Caco-2 (cell line): ENCODE data around the gene CENPL. TPM values are rescaled to one million over a fixed set of nuclear protein-coding genes. Genes with fewer than 3 reads are reported as not detected.
A peak's percentile ranks its signal among the peaks of the same experiment; 100 is the strongest.
"Not testable (repeated sequence)": the region's sequence is repeated elsewhere in the genome, so short reads cannot be mapped to it uniquely, and the experiment has no call there.

Experiments
- BruUV-seq: library from RNA; stranded (reverse); fragments of 400-500 nt; replicated peaks from 2 replicates; lab custom pipeline; 2021; lab: Mats Ljungman, UMichigan
- CTCF ChIA-PET: fragments of 300-600 bp; sonication (Branson Sonifier 250); formaldehyde crosslinking; loops from one replicate; lab custom pipeline; 2022; ENCODE audit warnings: antibody characterized with exemption; lab: Charles Lee
- POLR2A ChIA-PET: fragments of 300-600 bp; sonication (Branson Sonifier 250); formaldehyde crosslinking; loops from one replicate; lab custom pipeline; 2022; ENCODE audit warnings: antibody characterized with exemption; lab: Charles Lee
- DNase-seq, 2 experiments: peaks; one replicate each; pipeline versions ENCODE4 v3.0.0 to v3.0.0-alpha.2; 2020 to 2022
- H3K27me3 ChIP-seq: replicated peaks from 2 replicates; pipeline ENCODE4 v1.6.0; 2011; ENCODE audit warnings: low read length; ENCODE audit not compliant: control insufficient read depth, insufficient read depth
- H3K36me3 ChIP-seq: 2 replicates; pipeline ENCODE4 v1.5.1; 2011; ENCODE audit warnings: low read length; ENCODE audit not compliant: control insufficient read depth, insufficient read depth
- H3K4me1 ChIP-seq: fragments of 250-450 bp; sonication (Bioruptor Pico); 2 replicates; pipeline ENCODE4 v1.5.1; 2020; ENCODE audit warnings: mild to moderate bottlenecking
- H3K4me3 ChIP-seq: 2 replicates; pipeline ENCODE4 v1.5.1; 2011; ENCODE audit warnings: low read depth, mild to moderate bottlenecking, control low read depth, low read length
- H3K9me3 ChIP-seq: fragments of 250-450 bp; sonication (Bioruptor Pico); 2 replicates; pipeline ENCODE4 v1.5.1; 2020; ENCODE audit warnings: mild to moderate bottlenecking, moderate library complexity
- H3K27ac Mint-ChIP-seq: one replicate; pipeline ENCODE4 v1.8.0; 2022; ENCODE audit warnings: mixed read lengths; ENCODE audit not compliant: unreplicated experiment
- H3K27me3 Mint-ChIP-seq: one replicate; pipeline ENCODE4 v1.8.0; 2022; ENCODE audit warnings: mixed read lengths; ENCODE audit not compliant: insufficient read depth, unreplicated experiment
- H3K36me3 Mint-ChIP-seq: one replicate; pipeline ENCODE4 v1.8.0; 2022; ENCODE audit warnings: mild to moderate bottlenecking, mixed read lengths; ENCODE audit not compliant: insufficient read depth, unreplicated experiment
- H3K4me1 Mint-ChIP-seq: one replicate; pipeline ENCODE4 v1.8.0; 2022; ENCODE audit warnings: low read depth, mixed read lengths; ENCODE audit not compliant: unreplicated experiment
- H3K4me3 Mint-ChIP-seq: one replicate; pipeline ENCODE4 v1.8.0; 2022; ENCODE audit warnings: mild to moderate bottlenecking, moderate library complexity, mixed read lengths; ENCODE audit not compliant: unreplicated experiment
- H3K9me3 Mint-ChIP-seq: one replicate; pipeline ENCODE4 v1.8.0; 2022; ENCODE audit warnings: mixed read lengths; ENCODE audit not compliant: unreplicated experiment
- intact Hi-C: fragments of 100-400 bp; cut with micrococcal nuclease; formaldehyde crosslinking; loops from one replicate; pipeline ENCODE4 v1.10.0; 2022; ENCODE audit not compliant: unreplicated experiment
- total RNA-seq: library from RNA; stranded (reverse); gene quantifications from 2 replicates; pipeline ENCODE4 v1.2.3, GENCODE V29; 2022
- TF ChIP-seq, protein P1 (sequence below), 2 experiments: fragments of 200-600 bp in 1 of 2; IDR thresholded peaks; 1 replicate in 1 of 2; 2 replicates in 1 of 2; pipeline versions ENCODE4 v1.5.1 to v1.8.0; 2011 to 2022; ENCODE audit warnings: antibody characterized with exemption in 1 of 2, control low read depth in 1 of 2, inconsistent platforms in 1 of 2, low read depth in 1 of 2, low read length in 1 of 2, mild to moderate bottlenecking in 1 of 2, moderate library complexity in 1 of 2; ENCODE audit not compliant: insufficient read depth in 1 of 2, severe bottlenecking in 1 of 2, unreplicated experiment in 1 of 2

The CENPL gene
- total RNA-seq, 1 experiment from 2014 or later = 21.3 TPM

DNA sequence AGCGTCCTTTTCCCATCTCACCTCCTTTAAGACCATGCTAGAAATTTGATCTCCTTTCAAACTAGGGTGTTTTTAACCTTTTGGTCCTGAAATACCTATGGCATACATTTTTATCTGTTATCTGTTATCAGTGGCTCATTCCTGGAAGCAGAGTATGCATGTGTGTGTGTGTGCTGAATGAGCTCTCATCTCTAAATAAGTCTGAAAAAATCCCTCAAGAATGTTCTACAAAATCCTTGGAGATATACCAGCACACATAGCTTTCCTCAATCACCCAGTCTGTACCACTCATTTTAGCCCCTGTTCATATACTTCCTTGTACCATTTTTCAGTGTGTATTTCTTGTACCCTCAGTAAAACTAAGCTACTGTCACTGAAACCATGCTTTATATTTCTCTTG is 6.2 kb downstream of the CENPL start:
- peaks cover 15% of the 10 kb centered on the region for H3K9me3 Mint-ChIP-seq

GRCh38 chr1:173813654-173814053 is 11.0 kb downstream of the CENPL start:
- H3K9me3 ChIP-seq, H3K27ac Mint-ChIP-seq, H3K4me1 ChIP-seq, DNase-seq, intact Hi-C loops, POLR2A ChIA-PET, CTCF ChIA-PET, BruUV-seq, H3K27me3 Mint-ChIP-seq, H3K36me3 ChIP-seq, H3K4me3 ChIP-seq, H3K4me1 Mint-ChIP-seq, H3K4me3 Mint-ChIP-seq, H3K27me3 ChIP-seq: not testable (repeated sequence)
- H3K36me3 Mint-ChIP-seq = peaks cover 33% of the 10 kb centered on the region
- H3K9me3 Mint-ChIP-seq = peaks cover 26% of the 10 kb centered on the region

More for the DNA sequence above, 6.2 kb downstream of the CENPL start:
- Histone ChIP-seq H3K4me3 (no peak overlapping the region), H3K4me1 (peaks cover 16% of the 10 kb centered on the region), H3K36me3 (no peaks in the 10 kb centered on the region), H3K9me3 (no peaks in the 10 kb centered on the region), H3K27me3 (no peaks in the 10 kb centered on the region)
- Mint-ChIP-seq H3K27ac (peak overlapping the region; percentile 14), H3K4me1 (peaks cover 30% of the 10 kb centered on the region), H3K36me3 (peaks cover 30% of the 10 kb centered on the region), H3K27me3 (no peaks in the 10 kb centered on the region), H3K4me3 (peak overlapping the region; percentile 6)
- ChIA-PET POLR2A (interaction anchor here (1.0 kb wide), 1 partner anchor 50 kb away, joined by 3 read pairs; the partner anchor contains the start of genes GAS5 and ZBTB37), CTCF (no interaction called here)
- BruUV-seq = no TSS peak
- DNase-seq = peak in 1 of 2 experiments; percentile 5
- TF ChIP-seq, protein P1, sequence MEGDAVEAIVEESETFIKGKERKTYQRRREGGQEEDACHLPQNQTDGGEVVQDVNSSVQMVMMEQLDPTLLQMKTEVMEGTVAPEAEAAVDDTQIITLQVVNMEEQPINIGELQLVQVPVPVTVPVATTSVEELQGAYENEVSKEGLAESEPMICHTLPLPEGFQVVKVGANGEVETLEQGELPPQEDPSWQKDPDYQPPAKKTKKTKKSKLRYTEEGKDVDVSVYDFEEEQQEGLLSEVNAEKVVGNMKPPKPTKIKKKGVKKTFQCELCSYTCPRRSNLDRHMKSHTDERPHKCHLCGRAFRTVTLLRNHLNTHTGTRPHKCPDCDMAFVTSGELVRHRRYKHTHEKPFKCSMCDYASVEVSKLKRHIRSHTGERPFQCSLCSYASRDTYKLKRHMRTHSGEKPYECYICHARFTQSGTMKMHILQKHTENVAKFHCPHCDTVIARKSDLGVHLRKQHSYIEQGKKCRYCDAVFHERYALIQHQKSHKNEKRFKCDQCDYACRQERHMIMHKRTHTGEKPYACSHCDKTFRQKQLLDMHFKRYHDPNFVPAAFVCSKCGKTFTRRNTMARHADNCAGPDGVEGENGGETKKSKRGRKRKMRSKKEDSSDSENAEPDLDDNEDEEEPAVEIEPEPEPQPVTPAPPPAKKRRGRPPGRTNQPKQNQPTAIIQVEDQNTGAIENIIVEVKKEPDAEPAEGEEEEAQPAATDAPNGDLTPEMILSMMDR (IDR thresholded peaks at IDR 0.05; ENCODE audit: insufficient read depth in 1 of 2, low read depth in 1 of 2, low read length in 1 of 2, severe bottlenecking in 1 of 2, unreplicated experiment in 1 of 2) = no peak
- intact Hi-C loops = no loop called here

GRCh38 chr1:173802961-173803360 is 21.7 kb downstream of the CENPL start:
- no peaks in the 10 kb centered on the region for H3K27me3 ChIP-seq
- peaks cover 1% of the 10 kb centered on the region; the same call in 1 of the 2 replicates for H3K36me3 ChIP-seq
- H3K9me3 ChIP-seq = no peaks in the 10 kb centered on the region
- no peak overlapping the region for H3K4me3 ChIP-seq
- no peak for DNase-seq
- TF ChIP-seq, protein P1 (IDR thresholded peaks at IDR 0.05; ENCODE audit: insufficient read depth in 1 of 2, low read depth in 1 of 2, low read length in 1 of 2, severe bottlenecking in 1 of 2, unreplicated experiment in 1 of 2) = no peak
- H3K9me3 Mint-ChIP-seq = no peaks in the 10 kb centered on the region
- H3K36me3 Mint-ChIP-seq = peaks cover 41% of the 10 kb centered on the region
- no peaks in the 10 kb centered on the region for H3K27me3 Mint-ChIP-seq
- H3K27ac Mint-ChIP-seq = no peak overlapping the region
- H3K4me3 Mint-ChIP-seq = no peak overlapping the region
- H3K4me1 Mint-ChIP-seq = no peaks in the 10 kb centered on the region
- POLR2A ChIA-PET = no interaction called here
- intact Hi-C loops = no loop called here
- no TSS peak for BruUV-seq
- H3K4me1 ChIP-seq = no peaks in the 10 kb centered on the region
- CTCF ChIA-PET = no interaction called here

DNA sequence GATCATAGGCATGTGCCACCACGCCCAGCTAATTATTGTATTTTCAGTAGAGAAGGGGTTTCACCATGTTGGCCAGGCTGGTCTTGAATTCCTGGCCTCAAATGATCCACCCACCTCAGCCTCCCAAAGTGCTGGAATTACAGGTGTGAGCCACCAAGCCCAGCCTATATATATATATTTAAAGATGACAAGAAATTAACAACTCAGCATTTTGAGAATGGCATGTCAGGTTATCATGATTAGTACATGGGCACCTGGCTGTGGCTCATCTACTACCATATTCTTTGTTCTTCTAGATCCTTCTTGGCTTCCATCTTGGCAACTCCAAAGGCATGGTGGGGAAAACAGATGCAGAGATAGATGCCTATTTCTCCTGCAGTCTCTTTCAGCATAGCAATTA is 24.7 kb downstream of the CENPL start:
- BruUV-seq, POLR2A ChIA-PET, H3K27me3 Mint-ChIP-seq: not testable (repeated sequence)

More for the DNA sequence above, 24.7 kb downstream of the CENPL start:
- H3K9me3 ChIP-seq, H3K9me3 Mint-ChIP-seq, H3K4me3 Mint-ChIP-seq, H3K27me3 ChIP-seq, DNase-seq, intact Hi-C loops, H3K4me3 ChIP-seq, CTCF ChIA-PET, H3K27ac Mint-ChIP-seq, H3K4me1 Mint-ChIP-seq, H3K4me1 ChIP-seq, H3K36me3 ChIP-seq: not testable (repeated sequence)
- peaks cover 23% of the 10 kb centered on the region for H3K36me3 Mint-ChIP-seq
